VCaP (cell line): Measurements from ENCODE around the gene DNAI1.

Source experiments
- H3K27ac ChIP-seq: fragments of 450-650 bp; 2 replicates; pipeline ENCODE4 v1.5.1; 2017
- TF ChIP-seq, protein P1 (sequence below): fragments of 450-650 bp; conservative IDR thresholded peaks from 2 replicates; pipeline ENCODE4 v1.5.1; 2017; ENCODE audit warnings: mild to moderate bottlenecking, moderate library complexity

Gene DNAI1

DNA sequence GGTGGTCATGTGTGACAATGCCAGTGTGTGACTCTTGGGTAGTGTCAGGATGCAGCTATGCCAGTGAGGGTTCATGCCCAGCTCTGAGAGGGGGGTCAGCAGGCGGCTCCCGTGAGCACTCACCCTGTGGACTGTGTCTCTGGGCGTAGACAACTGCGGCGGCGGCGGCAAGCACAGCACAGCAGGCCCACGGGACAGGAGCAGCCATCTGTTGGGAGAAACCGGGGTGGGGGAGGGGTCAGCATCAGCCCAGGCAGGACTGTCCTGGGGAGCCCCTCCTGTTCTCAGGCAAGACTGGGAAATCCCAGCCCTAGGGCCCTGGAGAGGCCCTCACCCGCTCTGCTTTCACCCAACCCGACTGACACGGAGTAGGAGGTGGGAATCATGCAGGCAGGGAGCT is 110.2 kb downstream of the DNAI1 start:
- H3K27ac ChIP-seq: no peak overlapping the region
- TF ChIP-seq, protein P1, sequence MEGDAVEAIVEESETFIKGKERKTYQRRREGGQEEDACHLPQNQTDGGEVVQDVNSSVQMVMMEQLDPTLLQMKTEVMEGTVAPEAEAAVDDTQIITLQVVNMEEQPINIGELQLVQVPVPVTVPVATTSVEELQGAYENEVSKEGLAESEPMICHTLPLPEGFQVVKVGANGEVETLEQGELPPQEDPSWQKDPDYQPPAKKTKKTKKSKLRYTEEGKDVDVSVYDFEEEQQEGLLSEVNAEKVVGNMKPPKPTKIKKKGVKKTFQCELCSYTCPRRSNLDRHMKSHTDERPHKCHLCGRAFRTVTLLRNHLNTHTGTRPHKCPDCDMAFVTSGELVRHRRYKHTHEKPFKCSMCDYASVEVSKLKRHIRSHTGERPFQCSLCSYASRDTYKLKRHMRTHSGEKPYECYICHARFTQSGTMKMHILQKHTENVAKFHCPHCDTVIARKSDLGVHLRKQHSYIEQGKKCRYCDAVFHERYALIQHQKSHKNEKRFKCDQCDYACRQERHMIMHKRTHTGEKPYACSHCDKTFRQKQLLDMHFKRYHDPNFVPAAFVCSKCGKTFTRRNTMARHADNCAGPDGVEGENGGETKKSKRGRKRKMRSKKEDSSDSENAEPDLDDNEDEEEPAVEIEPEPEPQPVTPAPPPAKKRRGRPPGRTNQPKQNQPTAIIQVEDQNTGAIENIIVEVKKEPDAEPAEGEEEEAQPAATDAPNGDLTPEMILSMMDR: no peak

DNA sequence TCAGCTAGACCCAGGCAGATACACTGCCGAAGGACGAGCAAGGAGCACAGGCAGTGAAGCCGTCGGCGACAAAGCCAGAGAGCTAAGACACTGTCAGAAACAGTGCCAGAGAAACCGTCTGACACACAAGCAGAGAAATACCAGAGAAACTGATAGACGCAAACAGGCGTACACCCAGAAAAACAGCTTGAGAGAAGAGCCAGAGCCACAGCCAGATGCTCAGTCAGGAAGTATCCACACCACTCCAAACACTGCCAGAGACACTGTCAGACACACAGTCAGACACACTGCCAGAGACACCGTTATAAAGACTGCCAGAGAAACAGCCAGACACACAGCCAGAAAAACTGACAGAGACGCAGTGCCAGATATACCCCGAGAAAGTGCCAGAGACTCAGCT is 111.8 kb downstream of the DNAI1 start:
- no peak overlapping the region for H3K27ac ChIP-seq
- TF ChIP-seq, protein P1: no peak
